Lower lobe of right lung (tissue), 2 donors: ENCODE measurements around the gene KIF2A. TPM values are rescaled to one million over a fixed set of nuclear protein-coding genes. Genes with fewer than 3 reads are reported as not detected.

Experiments
- ATAC-seq, 2 donors: fragments of 200-7000 bp; cut with Tn5 transposase; one replicate each; pipeline ENCODE4 v1.9.1; 2020 to 2022; ENCODE audit warnings: mild to moderate bottlenecking in 2 of 2, moderate library complexity in 2 of 2
- DNase-seq: peaks from one replicate; pipeline ENCODE4 v3.0.0-alpha.2; 2020
- H3K27ac ChIP-seq: fragments of 200-600 bp; one replicate; pipeline ENCODE4 v1.8.0; 2022
- H3K27me3 ChIP-seq: fragments of 200-600 bp; one replicate; pipeline ENCODE4 v1.8.0; 2022; ENCODE audit warnings: low read depth
- H3K36me3 ChIP-seq: fragments of 200-600 bp; one replicate; pipeline ENCODE4 v1.8.0; 2022; ENCODE audit warnings: mild to moderate bottlenecking
- H3K4me1 ChIP-seq: fragments of 200-600 bp; one replicate; pipeline ENCODE4 v1.8.0; 2022
- H3K4me3 ChIP-seq: fragments of 200-600 bp; one replicate; pipeline ENCODE4 v1.8.0; 2022; ENCODE audit warnings: mild to moderate bottlenecking
- H3K9me3 ChIP-seq: fragments of 200-600 bp; one replicate; pipeline ENCODE4 v1.8.0; 2022
- intact Hi-C: fragments of 100-400 bp; cut with DNase I; formaldehyde crosslinking; loops from one replicate; pipeline ENCODE4 v1.11.0; 2022
- total RNA-seq: library from RNA; stranded (reverse); fragmentation: NEBNext Ultra II Directional; extraction: Animal tissue kit (Norgen Biotek cat#: 25700); gene quantifications from one replicate; pipeline ENCODE4 v1.2.1, GENCODE V29; 2021
- TF ChIP-seq, protein P1 (sequence below): fragments of 200-600 bp; IDR thresholded peaks from one replicate; pipeline ENCODE4 v1.8.0; 2022; ENCODE audit warnings: antibody characterized with exemption, mild to moderate bottlenecking
- donor health status: DM: no; HTN: yes; CAD: no; lungs with severe emphysema.

KIF2A gene
- total RNA-seq, 1 donor from 2014 or later = 23.5 TPM

- no peak for DNase-seq
- TF ChIP-seq, protein P1, sequence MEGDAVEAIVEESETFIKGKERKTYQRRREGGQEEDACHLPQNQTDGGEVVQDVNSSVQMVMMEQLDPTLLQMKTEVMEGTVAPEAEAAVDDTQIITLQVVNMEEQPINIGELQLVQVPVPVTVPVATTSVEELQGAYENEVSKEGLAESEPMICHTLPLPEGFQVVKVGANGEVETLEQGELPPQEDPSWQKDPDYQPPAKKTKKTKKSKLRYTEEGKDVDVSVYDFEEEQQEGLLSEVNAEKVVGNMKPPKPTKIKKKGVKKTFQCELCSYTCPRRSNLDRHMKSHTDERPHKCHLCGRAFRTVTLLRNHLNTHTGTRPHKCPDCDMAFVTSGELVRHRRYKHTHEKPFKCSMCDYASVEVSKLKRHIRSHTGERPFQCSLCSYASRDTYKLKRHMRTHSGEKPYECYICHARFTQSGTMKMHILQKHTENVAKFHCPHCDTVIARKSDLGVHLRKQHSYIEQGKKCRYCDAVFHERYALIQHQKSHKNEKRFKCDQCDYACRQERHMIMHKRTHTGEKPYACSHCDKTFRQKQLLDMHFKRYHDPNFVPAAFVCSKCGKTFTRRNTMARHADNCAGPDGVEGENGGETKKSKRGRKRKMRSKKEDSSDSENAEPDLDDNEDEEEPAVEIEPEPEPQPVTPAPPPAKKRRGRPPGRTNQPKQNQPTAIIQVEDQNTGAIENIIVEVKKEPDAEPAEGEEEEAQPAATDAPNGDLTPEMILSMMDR = no peak
- no peak for ATAC-seq
- no peaks in the 10 kb centered on the region for H3K27me3 ChIP-seq
- no peak overlapping the region for H3K4me3 ChIP-seq
- no peaks in the 10 kb centered on the region for H3K4me1 ChIP-seq
- intact Hi-C loops = no loop called here
- no peak overlapping the region for H3K27ac ChIP-seq
- H3K36me3 ChIP-seq = no peaks in the 10 kb centered on the region
- no peaks in the 10 kb centered on the region for H3K9me3 ChIP-seq
Observed at GRCh38 chr5:62316176-62316502, 10.1 kb downstream of the KIF2A start.

- H3K4me1 ChIP-seq = no peaks in the 10 kb centered on the region
- H3K36me3 ChIP-seq = peaks cover 4% of the 10 kb centered on the region
- no peak for ATAC-seq
- no peak for DNase-seq
- no peak overlapping the region for H3K4me3 ChIP-seq
- no peak overlapping the region for H3K27ac ChIP-seq
- no peaks in the 10 kb centered on the region for H3K9me3 ChIP-seq
- H3K27me3 ChIP-seq = no peaks in the 10 kb centered on the region
- intact Hi-C loops = no loop called here
- TF ChIP-seq, protein P1 = no peak
Observed at GRCh38 chr5:62317810-62318209, 11.8 kb downstream of the KIF2A start.

GRCh38 chr5:62322484-62322883 lies 16.5 kb downstream of the KIF2A start:
- intact Hi-C loops = no loop called here
- DNase-seq (no peak), ATAC-seq (no peak)
- Histone ChIP-seq H3K27ac (no peak overlapping the region), H3K36me3 (peaks cover 4% of the 10 kb centered on the region), H3K9me3 (no peaks in the 10 kb centered on the region), H3K4me3 (no peak overlapping the region), H3K27me3 (no peaks in the 10 kb centered on the region), H3K4me1 (no peaks in the 10 kb centered on the region)
- TF ChIP-seq, protein P1 = no peak

DNA sequence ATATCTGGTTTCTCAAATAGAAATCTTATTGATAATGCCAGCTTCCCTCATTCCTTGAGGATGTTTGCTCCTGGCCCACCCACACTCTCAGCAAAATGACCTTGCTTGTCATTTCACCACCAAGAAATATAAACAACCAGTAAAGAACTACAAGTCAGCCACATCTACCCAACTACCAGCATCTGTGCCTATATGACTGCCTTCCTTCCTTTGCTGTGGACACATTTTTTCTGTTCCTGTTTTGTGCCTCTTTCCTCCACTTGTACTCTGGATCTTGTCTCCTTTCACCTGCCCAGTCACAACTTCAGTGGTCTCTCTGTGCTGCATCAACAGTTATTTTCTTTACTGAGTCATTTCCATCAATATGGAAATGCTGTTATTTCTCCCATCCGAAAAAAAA lies 20.3 kb downstream of the KIF2A start:
- Histone ChIP-seq H3K4me3 (no peak overlapping the region), H3K27me3 (no peaks in the 10 kb centered on the region), H3K4me1 (no peaks in the 10 kb centered on the region), H3K9me3 (no peaks in the 10 kb centered on the region), H3K27ac (no peak overlapping the region), H3K36me3 (peaks cover 4% of the 10 kb centered on the region)
- DNase-seq = no peak
- intact Hi-C loops = no loop called here
- TF ChIP-seq, protein P1 = no peak
- no peak for ATAC-seq

DNA sequence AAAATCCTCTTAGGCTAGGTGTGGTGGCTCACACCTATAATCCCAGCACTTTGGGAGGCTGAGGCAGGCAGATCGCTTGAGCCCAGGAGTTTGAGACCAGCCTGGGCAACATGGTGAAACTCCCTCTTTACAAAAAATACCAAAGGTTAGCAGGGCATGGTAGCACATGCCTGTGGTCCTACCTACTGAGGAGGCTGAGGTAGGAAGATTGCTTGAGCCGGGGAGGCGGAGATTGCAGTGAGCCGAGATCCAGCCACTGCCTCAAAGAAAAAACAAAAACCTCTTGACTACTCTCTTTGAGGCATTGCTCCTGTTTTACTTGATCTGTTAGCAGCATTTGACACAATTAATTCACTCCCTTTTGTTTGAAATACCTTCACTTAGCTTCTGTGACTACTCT lies 20.7 kb downstream of the KIF2A start:
- no peak overlapping the region for H3K4me3 ChIP-seq
- no peak overlapping the region for H3K27ac ChIP-seq
- H3K36me3 ChIP-seq = peaks cover 2% of the 10 kb centered on the region
- no peak for ATAC-seq
- intact Hi-C loops = no loop called here
- H3K9me3 ChIP-seq = no peaks in the 10 kb centered on the region
- H3K4me1 ChIP-seq = no peaks in the 10 kb centered on the region
- no peaks in the 10 kb centered on the region for H3K27me3 ChIP-seq
- no peak for DNase-seq
- TF ChIP-seq, protein P1 = no peak
